Measurements from ENCODE around the gene TMA7. TPM values are rescaled to one million over a fixed set of nuclear protein-coding genes. Genes with fewer than 3 reads are reported as not detected.
A peak's percentile ranks its signal among the peaks of the same experiment; 100 is the strongest.
"Not testable (repeated sequence)": the region's sequence is repeated elsewhere in the genome, so short reads cannot be mapped to it uniquely, and the experiment has no call there.

The TMA7 gene
- total RNA-seq, 1 donor from 2014 or later: 390 TPM

GRCh38 chr3:48465531-48466378 lies 25.7 kb downstream of the TMA7 start:
- peak; percentile 95 for DNase-seq (ENCODE audit: extremely low read depth, low read depth, low spot score)

DNA sequence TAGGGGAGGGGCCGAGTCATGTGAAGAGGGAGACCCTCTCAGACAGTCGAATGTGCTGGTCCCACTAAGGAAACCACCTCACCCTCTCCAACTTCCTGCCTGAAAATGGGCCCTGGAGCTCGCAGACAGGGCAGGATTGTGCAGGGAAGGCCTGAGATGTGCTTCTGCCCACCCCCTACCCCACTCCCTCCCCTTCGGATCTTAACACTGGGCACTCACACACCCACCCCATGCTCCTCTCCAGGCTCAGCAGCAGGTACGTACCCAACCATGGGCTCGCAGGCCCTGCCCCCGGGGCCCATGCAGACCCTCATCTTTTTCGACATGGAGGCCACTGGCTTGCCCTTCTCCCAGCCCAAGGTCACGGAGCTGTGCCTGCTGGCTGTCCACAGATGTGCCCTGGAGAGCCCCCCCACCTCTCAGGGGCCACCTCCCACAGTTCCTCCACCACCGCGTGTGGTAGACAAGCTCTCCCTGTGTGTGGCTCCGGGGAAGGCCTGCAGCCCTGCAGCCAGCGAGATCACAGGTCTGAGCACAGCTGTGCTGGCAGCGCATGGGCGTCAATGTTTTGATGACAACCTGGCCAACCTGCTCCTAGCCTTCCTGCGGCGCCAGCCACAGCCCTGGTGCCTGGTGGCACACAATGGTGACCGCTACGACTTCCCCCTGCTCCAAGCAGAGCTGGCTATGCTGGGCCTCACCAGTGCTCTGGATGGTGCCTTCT lies 26.5 kb downstream of the TMA7 start:
- no peak for DNase-seq (ENCODE audit: extremely low read depth, low read depth, low spot score)

- no peak for DNase-seq (ENCODE audit: extremely low read depth, low read depth, low spot score)
Observed at GRCh38 chr3:48467110-48467454, 27.0 kb downstream of the TMA7 start.

- no peak for DNase-seq (ENCODE audit: extremely low read depth, low read depth, low spot score)
Observed at GRCh38 chr3:48467473-48468267, 27.6 kb downstream of the TMA7 start.

DNA sequence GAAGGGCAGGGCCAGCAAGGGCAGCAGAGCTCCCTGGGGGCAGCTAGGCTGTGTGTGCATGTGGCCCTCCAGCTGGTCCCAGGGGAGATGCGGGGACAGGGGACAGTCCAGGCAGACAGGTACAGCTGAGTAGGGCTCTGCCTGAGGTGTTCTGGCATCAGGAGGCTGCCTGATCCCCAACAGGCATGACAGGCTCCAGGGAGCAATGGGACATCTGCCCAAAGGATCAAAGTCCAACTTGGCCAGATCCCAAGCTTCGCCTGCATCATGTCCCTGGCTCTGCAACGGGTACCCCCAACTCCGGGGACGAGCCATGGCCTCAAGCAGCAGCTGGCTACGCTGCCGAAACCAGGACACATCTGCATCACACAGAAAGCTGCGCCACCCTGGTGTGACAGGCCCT lies 28.3 kb downstream of the TMA7 start:
- DNase-seq (ENCODE audit: extremely low read depth, low read depth, low spot score): no peak

- DNase-seq (ENCODE audit: extremely low read depth, low read depth, low spot score): no peak
Observed at GRCh38 chr3:48469046-48469915, 29.2 kb downstream of the TMA7 start.

DNA sequence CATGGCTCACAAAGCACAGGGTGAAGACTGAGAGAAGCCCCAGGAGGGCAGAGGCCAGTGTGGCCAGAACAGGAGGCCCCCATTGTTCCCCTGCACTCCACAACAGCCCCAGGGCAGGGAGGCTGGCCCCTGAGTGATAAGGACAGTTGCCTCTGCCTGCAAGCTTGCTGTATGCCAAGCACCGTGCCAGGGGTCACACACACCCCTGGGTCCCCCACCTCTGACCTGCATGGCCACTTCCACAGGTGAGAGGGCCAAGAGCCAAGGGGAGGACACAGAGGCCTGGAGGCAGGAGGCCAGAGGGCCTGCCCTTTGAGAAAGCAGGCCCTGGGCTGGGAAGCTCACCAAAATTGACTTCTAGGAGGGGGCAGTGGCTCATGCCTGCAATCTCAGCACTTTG lies 30.2 kb downstream of the TMA7 start:
- DNase-seq (ENCODE audit: extremely low read depth, low read depth, low spot score): no peak

DNA sequence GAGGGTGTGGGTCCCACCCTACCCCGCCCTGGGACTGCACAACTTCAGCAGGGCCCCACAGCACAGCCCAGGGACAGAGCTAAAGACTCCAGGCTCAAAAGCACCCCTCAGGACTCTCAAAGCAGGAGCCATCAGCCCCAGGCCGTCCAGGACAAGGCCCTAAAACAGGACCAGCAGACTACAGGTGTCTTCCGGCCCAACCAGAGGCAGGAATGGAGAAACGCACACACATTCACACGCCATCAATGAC lies 32.5 kb downstream of the TMA7 start:
- no peak for DNase-seq (ENCODE audit: extremely low read depth, low read depth, low spot score)

- DNase-seq (ENCODE audit: extremely low read depth, low read depth, low spot score): peak; percentile 72
Observed at GRCh38 chr3:48472923-48473616, 33.0 kb downstream of the TMA7 start.

GRCh38 chr3:48473617-48473952 lies 33.5 kb downstream of the TMA7 start:
- DNase-seq (ENCODE audit: extremely low read depth, low read depth, low spot score): no peak

DNA sequence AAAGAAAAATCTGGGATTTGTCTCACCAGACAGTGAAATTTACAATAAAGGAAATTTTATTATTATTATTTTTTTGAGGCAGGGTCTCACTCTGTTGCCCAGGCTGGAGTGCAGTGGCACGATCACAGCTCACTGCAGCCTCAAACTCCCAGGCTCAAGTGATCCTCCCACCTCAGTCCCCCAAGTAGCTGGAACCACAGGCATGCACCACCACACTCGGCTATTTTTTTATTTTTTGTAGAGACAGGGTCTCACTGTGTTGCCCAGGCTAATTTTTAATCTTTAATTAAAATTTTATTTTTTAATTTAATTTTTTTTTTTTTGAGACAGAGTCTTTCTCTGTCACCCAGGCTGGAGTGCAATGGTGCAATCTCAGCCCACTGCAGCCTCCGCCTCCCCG lies 34.0 kb downstream of the TMA7 start:
- not testable (repeated sequence) for DNase-seq (ENCODE audit: extremely low read depth, low read depth, low spot score)

DNA sequence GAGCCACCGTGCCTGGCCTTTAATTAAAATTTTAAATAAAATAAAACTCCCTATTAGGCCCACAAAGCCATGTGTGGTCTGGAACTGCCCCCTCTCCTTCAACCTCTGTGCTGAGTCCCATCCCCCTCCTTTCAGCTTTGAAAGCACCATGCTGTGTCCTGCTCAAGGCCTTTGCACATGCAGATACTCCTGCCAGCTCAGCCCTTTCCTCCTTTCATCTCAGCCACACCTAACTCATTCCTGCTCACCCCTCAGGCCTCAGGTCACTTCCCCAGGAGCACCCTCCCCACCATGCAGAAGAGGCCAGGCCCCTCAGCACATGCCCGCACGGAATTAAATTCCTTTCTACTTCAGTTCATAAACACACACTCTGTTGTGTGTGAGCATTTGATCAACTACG lies 34.6 kb downstream of the TMA7 start:
- no peak for DNase-seq (ENCODE audit: extremely low read depth, low read depth, low spot score)

DNA sequence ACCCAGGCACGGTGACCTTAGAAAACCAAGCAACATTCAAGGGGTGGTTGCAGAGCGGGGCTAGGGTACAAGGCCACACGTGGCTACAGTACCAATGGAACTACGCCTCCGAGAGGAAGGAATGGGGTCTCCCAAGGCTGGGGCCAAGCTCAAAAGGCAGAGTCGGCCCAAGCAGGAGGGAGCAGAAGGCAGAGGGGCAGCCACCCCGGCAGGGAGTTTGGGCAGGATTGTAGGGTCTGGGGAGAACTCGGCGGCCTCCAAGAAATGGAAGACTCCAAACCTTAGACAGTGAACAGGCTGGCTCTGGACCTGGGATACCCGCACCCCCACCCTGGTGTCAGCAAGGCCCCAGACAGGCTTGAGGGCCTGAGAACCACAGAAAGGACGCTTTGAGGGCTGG lies 35.1 kb downstream of the TMA7 start:
- no peak for DNase-seq (ENCODE audit: extremely low read depth, low read depth, low spot score)

DNA sequence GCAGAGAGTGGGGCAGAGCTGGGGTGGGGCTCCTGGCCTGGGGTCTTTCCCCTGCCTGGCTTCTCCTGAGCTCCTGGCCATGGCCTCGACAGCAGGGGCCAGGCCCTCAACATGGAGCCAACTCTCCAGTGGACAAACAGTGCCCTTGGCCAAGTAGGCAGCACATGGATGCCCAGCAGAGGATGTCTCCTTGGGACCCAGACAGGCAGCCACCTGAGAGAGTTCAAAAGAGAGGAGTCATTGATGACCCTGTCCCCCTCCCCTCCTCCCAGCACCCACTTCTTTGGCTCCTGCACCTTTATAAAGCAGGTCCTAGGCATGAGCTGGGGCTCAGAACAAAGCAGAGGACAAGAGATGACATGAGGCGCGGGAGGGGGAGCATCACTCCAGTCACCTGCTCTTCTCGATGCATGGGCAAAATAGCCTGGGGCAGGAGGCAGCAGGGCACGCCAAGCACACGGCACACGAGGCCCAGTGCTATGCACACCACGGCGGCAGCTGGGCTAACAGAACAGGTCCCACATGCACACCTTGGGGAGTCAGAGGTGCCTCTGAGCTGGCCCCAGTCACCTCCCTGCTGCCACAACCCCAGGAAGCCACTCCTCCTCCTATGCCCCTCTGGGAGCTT lies 36.5 kb downstream of the TMA7 start:
- no peak for DNase-seq (ENCODE audit: extremely low read depth, low read depth, low spot score)

DNA sequence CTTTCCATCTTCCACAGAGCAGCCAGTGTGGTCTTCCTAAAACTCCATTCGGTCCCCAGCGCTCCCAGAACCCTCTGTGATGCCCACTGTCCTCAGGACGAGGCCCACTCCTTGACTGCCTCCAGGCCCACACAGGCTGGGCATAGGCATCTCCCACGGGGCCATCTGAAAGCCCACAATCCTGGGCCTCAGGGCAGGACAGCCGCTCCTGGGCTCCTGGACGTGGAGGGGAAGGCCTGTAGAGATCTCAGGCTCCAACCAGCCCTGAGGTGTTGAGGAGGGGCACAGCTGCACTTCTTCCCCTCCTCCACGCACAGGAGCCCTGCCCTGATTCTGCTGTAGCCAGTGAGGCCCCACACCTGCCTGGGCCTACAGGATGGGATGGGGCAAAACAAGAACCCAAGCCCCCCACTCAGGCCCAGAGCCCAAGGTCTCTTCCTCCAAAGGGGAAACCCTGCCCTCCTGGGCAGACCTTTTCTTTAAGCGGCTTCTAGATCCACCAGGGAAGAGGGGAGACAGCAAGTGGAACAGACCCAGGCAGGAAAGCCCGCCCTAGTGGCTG lies 38.0 kb downstream of the TMA7 start:
- no peak for DNase-seq (ENCODE audit: extremely low read depth, low read depth, low spot score)

DNA sequence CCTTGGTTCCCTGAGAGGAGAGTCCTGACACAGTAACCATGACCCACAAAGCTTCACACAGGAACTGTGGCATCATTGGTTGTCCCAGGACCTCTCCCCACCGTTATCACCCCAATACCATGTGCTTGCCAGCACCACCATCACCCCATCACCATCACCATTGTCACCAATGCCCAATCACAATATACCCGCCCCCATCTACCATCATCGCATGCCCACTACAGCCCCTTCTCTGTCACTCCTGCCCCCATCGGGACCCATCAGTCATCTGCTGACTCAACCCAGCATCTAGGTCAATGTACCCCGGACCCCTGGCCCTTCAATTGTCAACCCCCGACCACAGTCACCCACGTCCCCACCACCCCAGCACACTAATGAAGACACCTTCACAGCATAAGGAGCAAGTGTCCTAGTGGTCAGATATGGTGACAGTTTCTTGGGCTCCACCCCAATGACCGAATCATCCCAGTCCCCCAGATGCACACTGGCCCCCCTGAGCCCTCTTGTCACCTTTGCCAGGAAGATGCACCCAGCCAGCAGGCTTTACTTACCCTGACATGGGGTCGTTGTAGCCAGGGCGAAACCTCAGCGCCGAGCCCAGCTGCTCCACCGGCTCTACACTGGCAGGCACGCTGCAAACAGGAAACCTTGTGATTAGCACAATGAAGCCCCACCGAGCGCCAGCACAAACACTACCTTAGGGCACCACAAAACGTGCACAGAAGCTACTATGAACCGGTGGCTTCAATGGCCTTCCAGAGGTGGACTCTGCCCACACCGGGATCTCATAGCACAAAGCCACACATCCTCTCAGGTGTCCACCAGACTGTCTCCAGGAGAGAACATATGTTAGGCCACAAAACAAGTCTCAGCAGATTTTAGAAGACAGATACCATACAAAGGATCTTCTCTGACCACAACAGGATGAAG lies 38.8 kb downstream of the TMA7 start:
- no peak for DNase-seq (ENCODE audit: extremely low read depth, low read depth, low spot score)

- DNase-seq (ENCODE audit: extremely low read depth, low read depth, low spot score): not testable (repeated sequence)
Observed at GRCh38 chr3:48480891-48481290, 40.8 kb downstream of the TMA7 start.

GRCh38 chr3:48482822-48483221 lies 42.8 kb downstream of the TMA7 start:
- not testable (repeated sequence) for DNase-seq (ENCODE audit: extremely low read depth, low read depth, low spot score)

All from glomerular endothelial cell (primary cell).